Panc1 (cell line): ENCODE results near the gene LIX1. TPM values are rescaled to one million over a fixed set of nuclear protein-coding genes. Genes with fewer than 3 reads are reported as not detected.

Source experiments
- ATAC-seq: fragments of 200-7000 bp; cut with Tn5 transposase; 2 replicates; pipeline ENCODE4 v1.9.1; 2020; ENCODE audit warnings: mild to moderate bottlenecking, moderate library complexity
- BruUV-seq: library from RNA; stranded (reverse); fragments of 400-500 nt; replicated peaks from 2 replicates; lab custom pipeline; 2021; lab: Mats Ljungman, UMichigan
- CTCF ChIA-PET: fragments of 300-600 bp; sonication (Branson Sonifier 250); formaldehyde crosslinking; loops from one replicate; lab custom pipeline; 2022; ENCODE audit warnings: antibody characterized with exemption; lab: Charles Lee
- POLR2A ChIA-PET: fragments of 300-600 bp; sonication (Branson Sonifier 250); formaldehyde crosslinking; loops from one replicate; lab custom pipeline; 2022; ENCODE audit warnings: antibody characterized with exemption; lab: Charles Lee
- DNase-seq: peaks from one replicate; pipeline ENCODE4 v3.0.0-alpha.2; 2010; ENCODE audit warnings: low read depth, low spot score
- H3K27ac ChIP-seq: 2 replicates; pipeline ENCODE4 v1.5.1; 2011; ENCODE audit warnings: mild to moderate bottlenecking, low read length, inconsistent platforms
- H3K27me3 ChIP-seq: fragments of 200-500 bp; sonication (Bioruptor generic); 2 replicates; pipeline ENCODE4 v1.6.0; 2014; ENCODE audit warnings: low read length, inconsistent platforms; ENCODE audit not compliant: control insufficient read depth, insufficient read depth
- H3K36me3 ChIP-seq: fragments of 200-500 bp; sonication (Bioruptor generic); 2 replicates; pipeline ENCODE4 v1.5.1; 2014; ENCODE audit warnings: inconsistent platforms, mild to moderate bottlenecking, low read length, moderate library complexity; ENCODE audit not compliant: control insufficient read depth, insufficient read depth
- H3K4me1 ChIP-seq: 2 replicates; pipeline ENCODE4 v1.5.1; 2011; ENCODE audit warnings: inconsistent platforms, mild to moderate bottlenecking, low read length, moderate library complexity; ENCODE audit not compliant: control insufficient read depth, insufficient read depth
- H3K4me3 ChIP-seq, 2 experiments: 2 replicates each; pipeline ENCODE4 v1.5.1; 2011 to 2012; ENCODE audit warnings: low read depth in 2 of 2, low read length in 2 of 2, mild to moderate bottlenecking in 2 of 2, inconsistent platforms in 1 of 2, moderate library complexity in 1 of 2
- H3K9me3 ChIP-seq: fragments of 200-500 bp; sonication (Bioruptor generic); 2 replicates; pipeline ENCODE4 v1.5.1; 2014; ENCODE audit warnings: low read depth, mild to moderate bottlenecking, inconsistent platforms, low read length, moderate library complexity; ENCODE audit not compliant: control insufficient read depth, insufficient read depth
- POLR2AphosphoS5 ChIP-seq: IDR thresholded peaks from 2 replicates; pipeline ENCODE4 v1.6.1; 2012; ENCODE audit warnings: mild to moderate bottlenecking, low read depth, low read length, moderate library complexity
- SIN3A ChIP-seq: IDR thresholded peaks from 2 replicates; pipeline ENCODE4 v1.6.1; 2012; ENCODE audit warnings: low read depth, mild to moderate bottlenecking, low read length, moderate library complexity, borderline replicate concordance; ENCODE audit not compliant: insufficient read depth
- TCF7L2 ChIP-seq: IDR thresholded peaks from 2 replicates; pipeline ENCODE4 v1.6.1; 2011; ENCODE audit warnings: mild to moderate bottlenecking, low read depth, low read length, inconsistent platforms
- in situ Hi-C: cut with HindIII; loops from 2 replicates; pipeline ENCODE4 v1.10.0; 2016; ENCODE audit warnings: low sequenced_read_pairs, low pct_unique_long_range_greater_than_20kb
- intact Hi-C: fragments of 100-400 bp; cut with micrococcal nuclease; formaldehyde crosslinking; loops from one replicate; pipeline ENCODE4 v1.10.0; 2022; ENCODE audit not compliant: unreplicated experiment
- total RNA-seq: library from RNA; stranded (reverse); gene quantifications from one replicate; pipeline ENCODE4 v1.2.1, GENCODE V29; 2021; ENCODE audit not compliant: unreplicated experiment
- TF ChIP-seq, protein P1 (sequence below): fragments of 450-650 bp; IDR thresholded peaks from 2 replicates; pipeline ENCODE4 v1.5.1; 2017; ENCODE audit warnings: mild to moderate bottlenecking
- TF ChIP-seq, protein P2 (sequence below), 2 experiments: IDR thresholded peaks; 2 replicates each; pipeline ENCODE4 v1.6.1; 2011 to 2012; ENCODE audit warnings: low read depth in 2 of 2, control low read depth in 1 of 2, low read length in 1 of 2, mild to moderate bottlenecking in 1 of 2, moderate library complexity in 1 of 2; ENCODE audit not compliant: insufficient read depth in 1 of 2

The LIX1 gene
- total RNA-seq, 1 experiment from 2014 or later: not detected

GRCh38 chr5:97074859-97075489 lies 67.4 kb downstream of the LIX1 start:
- ChIA-PET POLR2A (no interaction called here), CTCF (no interaction called here)
- no peak overlapping the region for H3K4me3 ChIP-seq
- intact Hi-C loops (no loop called here), in situ Hi-C loops (no loop called here)
- DNase-seq (no peak), ATAC-seq (no peak)
- TF ChIP-seq, protein P1, sequence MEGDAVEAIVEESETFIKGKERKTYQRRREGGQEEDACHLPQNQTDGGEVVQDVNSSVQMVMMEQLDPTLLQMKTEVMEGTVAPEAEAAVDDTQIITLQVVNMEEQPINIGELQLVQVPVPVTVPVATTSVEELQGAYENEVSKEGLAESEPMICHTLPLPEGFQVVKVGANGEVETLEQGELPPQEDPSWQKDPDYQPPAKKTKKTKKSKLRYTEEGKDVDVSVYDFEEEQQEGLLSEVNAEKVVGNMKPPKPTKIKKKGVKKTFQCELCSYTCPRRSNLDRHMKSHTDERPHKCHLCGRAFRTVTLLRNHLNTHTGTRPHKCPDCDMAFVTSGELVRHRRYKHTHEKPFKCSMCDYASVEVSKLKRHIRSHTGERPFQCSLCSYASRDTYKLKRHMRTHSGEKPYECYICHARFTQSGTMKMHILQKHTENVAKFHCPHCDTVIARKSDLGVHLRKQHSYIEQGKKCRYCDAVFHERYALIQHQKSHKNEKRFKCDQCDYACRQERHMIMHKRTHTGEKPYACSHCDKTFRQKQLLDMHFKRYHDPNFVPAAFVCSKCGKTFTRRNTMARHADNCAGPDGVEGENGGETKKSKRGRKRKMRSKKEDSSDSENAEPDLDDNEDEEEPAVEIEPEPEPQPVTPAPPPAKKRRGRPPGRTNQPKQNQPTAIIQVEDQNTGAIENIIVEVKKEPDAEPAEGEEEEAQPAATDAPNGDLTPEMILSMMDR: no peak
- TF ChIP-seq SIN3A: no peak
- TF ChIP-seq TCF7L2: no peak
- TF ChIP-seq, protein P2, sequence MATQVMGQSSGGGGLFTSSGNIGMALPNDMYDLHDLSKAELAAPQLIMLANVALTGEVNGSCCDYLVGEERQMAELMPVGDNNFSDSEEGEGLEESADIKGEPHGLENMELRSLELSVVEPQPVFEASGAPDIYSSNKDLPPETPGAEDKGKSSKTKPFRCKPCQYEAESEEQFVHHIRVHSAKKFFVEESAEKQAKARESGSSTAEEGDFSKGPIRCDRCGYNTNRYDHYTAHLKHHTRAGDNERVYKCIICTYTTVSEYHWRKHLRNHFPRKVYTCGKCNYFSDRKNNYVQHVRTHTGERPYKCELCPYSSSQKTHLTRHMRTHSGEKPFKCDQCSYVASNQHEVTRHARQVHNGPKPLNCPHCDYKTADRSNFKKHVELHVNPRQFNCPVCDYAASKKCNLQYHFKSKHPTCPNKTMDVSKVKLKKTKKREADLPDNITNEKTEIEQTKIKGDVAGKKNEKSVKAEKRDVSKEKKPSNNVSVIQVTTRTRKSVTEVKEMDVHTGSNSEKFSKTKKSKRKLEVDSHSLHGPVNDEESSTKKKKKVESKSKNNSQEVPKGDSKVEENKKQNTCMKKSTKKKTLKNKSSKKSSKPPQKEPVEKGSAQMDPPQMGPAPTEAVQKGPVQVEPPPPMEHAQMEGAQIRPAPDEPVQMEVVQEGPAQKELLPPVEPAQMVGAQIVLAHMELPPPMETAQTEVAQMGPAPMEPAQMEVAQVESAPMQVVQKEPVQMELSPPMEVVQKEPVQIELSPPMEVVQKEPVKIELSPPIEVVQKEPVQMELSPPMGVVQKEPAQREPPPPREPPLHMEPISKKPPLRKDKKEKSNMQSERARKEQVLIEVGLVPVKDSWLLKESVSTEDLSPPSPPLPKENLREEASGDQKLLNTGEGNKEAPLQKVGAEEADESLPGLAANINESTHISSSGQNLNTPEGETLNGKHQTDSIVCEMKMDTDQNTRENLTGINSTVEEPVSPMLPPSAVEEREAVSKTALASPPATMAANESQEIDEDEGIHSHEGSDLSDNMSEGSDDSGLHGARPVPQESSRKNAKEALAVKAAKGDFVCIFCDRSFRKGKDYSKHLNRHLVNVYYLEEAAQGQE (IDR thresholded peaks at IDR 0.05; ENCODE audit: insufficient read depth in 1 of 2, low read depth in 2 of 2, low read length in 1 of 2): no peak
- no peak for TF ChIP-seq POLR2AphosphoS5
- no peak overlapping the region for H3K27ac ChIP-seq
- H3K27me3 ChIP-seq: no peaks in the 10 kb centered on the region
- no peaks in the 10 kb centered on the region for H3K36me3 ChIP-seq
- no TSS peak for BruUV-seq
- H3K4me1 ChIP-seq: no peaks in the 10 kb centered on the region
- H3K9me3 ChIP-seq: no peaks in the 10 kb centered on the region

DNA sequence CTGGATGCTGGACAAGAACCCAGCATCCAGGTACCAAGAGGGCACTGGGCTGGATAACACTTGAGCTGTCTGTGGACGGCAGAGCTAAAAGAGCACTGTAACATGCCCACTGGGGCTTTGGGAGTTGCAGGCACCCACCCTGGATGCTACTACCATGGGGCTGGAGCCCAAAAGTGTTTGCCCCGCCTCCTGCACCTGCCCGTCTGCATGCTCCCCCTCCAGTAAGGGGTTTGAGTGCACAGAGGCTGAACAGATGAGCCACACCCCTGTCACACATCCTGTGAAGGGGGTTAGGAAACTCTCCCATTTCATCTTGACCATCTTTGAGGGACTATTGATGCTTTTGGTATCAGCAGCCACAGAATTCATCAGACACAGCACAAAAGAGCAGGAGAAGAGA lies 69.0 kb downstream of the LIX1 start:
- H3K27ac ChIP-seq: no peak overlapping the region
- CTCF ChIA-PET: no interaction called here
- POLR2A ChIA-PET: no interaction called here
- intact Hi-C loops: no loop called here
- no peaks in the 10 kb centered on the region for H3K4me1 ChIP-seq
- no TSS peak for BruUV-seq
- no peaks in the 10 kb centered on the region for H3K36me3 ChIP-seq
- ATAC-seq (no peak), DNase-seq (no peak)
- no peaks in the 10 kb centered on the region for H3K27me3 ChIP-seq
- no peaks in the 10 kb centered on the region for H3K9me3 ChIP-seq
- in situ Hi-C loops: no loop called here
- no peak overlapping the region for H3K4me3 ChIP-seq
- TF ChIP-seq, protein P1: no peak
- TF ChIP-seq, protein P2 (IDR thresholded peaks at IDR 0.05; ENCODE audit: insufficient read depth in 1 of 2, low read depth in 2 of 2, low read length in 1 of 2): no peak
- TF ChIP-seq SIN3A (no peak), TCF7L2 (no peak), POLR2AphosphoS5 (no peak)
